Vagina (tissue), 2 donors: ENCODE measurements around the gene BCKDK. TPM values are rescaled to one million over a fixed set of nuclear protein-coding genes. Genes with fewer than 3 reads are reported as not detected.
"Not testable (repeated sequence)": the region's sequence is repeated elsewhere in the genome, so short reads cannot be mapped to it uniquely, and the experiment has no call there.

ENCODE experiments used
- DNase-seq, 2 donors: peaks; one replicate each; pipeline ENCODE4 v3.0.0-alpha.2; 2017; ENCODE audit errors: extremely low spot score in 2 of 2
- H3K27ac ChIP-seq: fragments of 200-600 bp; sonication (generic); one replicate; pipeline ENCODE4 v1.5.1; 2019
- H3K27me3 ChIP-seq: fragments of 200-600 bp; sonication (generic); one replicate; pipeline ENCODE4 v1.5.1; 2019
- H3K36me3 ChIP-seq, 2 donors: fragments of 200-600 bp; sonication (generic); one replicate each; pipeline ENCODE4 v1.5.1; 2017 to 2019
- H3K4me1 ChIP-seq: fragments of 200-600 bp; sonication (generic); one replicate; pipeline ENCODE4 v1.5.1; 2019
- H3K4me3 ChIP-seq, 2 donors: fragments of 200-600 bp; sonication (generic); 1 replicate in 1 of 2; 2 replicates in 1 of 2; pipeline ENCODE4 v1.5.1; 2016 to 2019
- H3K9me3 ChIP-seq: fragments of 200-600 bp; sonication (generic); one replicate; pipeline ENCODE4 v1.5.1; 2019
- POLR2A ChIP-seq, 2 donors: fragments of 450-650 bp; IDR thresholded peaks; one replicate each; pipeline ENCODE4 v1.6.1; 2017; ENCODE audit warnings: antibody characterized with exemption in 2 of 2, mild to moderate bottlenecking in 2 of 2, moderate library complexity in 2 of 2
- POLR2AphosphoS5 ChIP-seq, 2 donors: sonication (generic); formaldehyde crosslinking; IDR thresholded peaks; one replicate each; pipeline ENCODE4 v1.9.0; 2017; ENCODE audit warnings: antibody characterized with exemption in 2 of 2, mild to moderate bottlenecking in 2 of 2, low read depth in 1 of 2; ENCODE audit not compliant: insufficient read depth in 1 of 2
- intact Hi-C: fragments of 100-400 bp; cut with DNase I; formaldehyde crosslinking; loops from one replicate; pipeline ENCODE4 v1.15.1; 2023
- total RNA-seq: library from RNA; depleted of rRNA; stranded (reverse); fragments of >200 nt; gene quantifications from one replicate; pipeline ENCODE4 v1.2.3, GENCODE V29; 2016
- TF ChIP-seq, protein P1 (sequence below), 3 experiments: fragments of 450-650 bp in 2 of 3; fragments of 200-600 bp in 1 of 3; sonication (generic) in 1 of 3; IDR thresholded peaks; one replicate each; pipeline ENCODE4 v1.5.1; 2017 to 2019; ENCODE audit warnings: antibody characterized with exemption in 3 of 3, mild to moderate bottlenecking in 2 of 3, moderate library complexity in 2 of 3

Gene BCKDK
- total RNA-seq, 1 donor from 2014 or later = 48.9 TPM

DNA sequence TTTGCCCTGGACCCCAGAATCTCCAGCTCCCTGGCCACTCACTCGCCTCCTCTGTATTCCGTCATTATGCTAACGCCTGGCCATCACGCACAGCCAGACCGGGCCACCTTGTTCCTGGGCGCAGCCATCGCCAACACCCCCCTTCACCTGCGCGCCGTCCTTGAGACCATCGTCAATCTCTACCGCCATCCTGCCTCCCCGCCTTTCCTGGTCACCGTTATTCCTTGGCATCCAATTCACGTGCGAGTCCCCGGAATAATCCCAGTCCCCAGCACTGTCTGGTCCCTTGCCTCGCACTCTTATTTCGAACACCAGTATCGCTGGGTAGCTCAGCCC lies 14.1 kb upstream of the BCKDK start:
- TF ChIP-seq, protein P1, sequence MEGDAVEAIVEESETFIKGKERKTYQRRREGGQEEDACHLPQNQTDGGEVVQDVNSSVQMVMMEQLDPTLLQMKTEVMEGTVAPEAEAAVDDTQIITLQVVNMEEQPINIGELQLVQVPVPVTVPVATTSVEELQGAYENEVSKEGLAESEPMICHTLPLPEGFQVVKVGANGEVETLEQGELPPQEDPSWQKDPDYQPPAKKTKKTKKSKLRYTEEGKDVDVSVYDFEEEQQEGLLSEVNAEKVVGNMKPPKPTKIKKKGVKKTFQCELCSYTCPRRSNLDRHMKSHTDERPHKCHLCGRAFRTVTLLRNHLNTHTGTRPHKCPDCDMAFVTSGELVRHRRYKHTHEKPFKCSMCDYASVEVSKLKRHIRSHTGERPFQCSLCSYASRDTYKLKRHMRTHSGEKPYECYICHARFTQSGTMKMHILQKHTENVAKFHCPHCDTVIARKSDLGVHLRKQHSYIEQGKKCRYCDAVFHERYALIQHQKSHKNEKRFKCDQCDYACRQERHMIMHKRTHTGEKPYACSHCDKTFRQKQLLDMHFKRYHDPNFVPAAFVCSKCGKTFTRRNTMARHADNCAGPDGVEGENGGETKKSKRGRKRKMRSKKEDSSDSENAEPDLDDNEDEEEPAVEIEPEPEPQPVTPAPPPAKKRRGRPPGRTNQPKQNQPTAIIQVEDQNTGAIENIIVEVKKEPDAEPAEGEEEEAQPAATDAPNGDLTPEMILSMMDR (IDR thresholded peaks at IDR 0.05) = no peak
- Histone ChIP-seq H3K4me3 (peak overlapping the region; percentile 80 to 94), H3K9me3 (no peaks in the 10 kb centered on the region), H3K36me3 (peaks cover 0 to 7% of the 10 kb centered on the region in 2 donors), H3K27ac (peak overlapping the region; percentile 73), H3K27me3 (no peaks in the 10 kb centered on the region), H3K4me1 (peaks cover 17% of the 10 kb centered on the region)
- intact Hi-C loops = no loop called here
- DNase-seq = no peak

GRCh38 chr16:31094424-31095120 lies 13.6 kb upstream of the BCKDK start, which contains the start of gene VKORC1:
VKORC1 (minus strand) TSS chr16:31094797; CDS start chr16:31094729, 68 bp downstream.
- Histone ChIP-seq H3K4me3 (peak within 1 kb of the TSS; percentile 80 to 94), H3K27ac (peak within 1 kb of the TSS; percentile 73), H3K9me3 (no peaks in the 10 kb centered on the region), H3K36me3 (peaks cover 0 to 7% of the 10 kb centered on the region in 2 donors), H3K27me3 (no peaks in the 10 kb centered on the region), H3K4me1 (peaks cover 17% of the 10 kb centered on the region)
- intact Hi-C loops = no loop called here
- TF ChIP-seq, protein P1 (IDR thresholded peaks at IDR 0.05) = peak in 1 of 3 experiments; percentile 4
- peak; percentile 92 to 97 for TF ChIP-seq POLR2AphosphoS5 (IDR thresholded peaks at IDR 0.05; ENCODE audit: insufficient read depth in 1 of 2, low read depth in 1 of 2)
- TF ChIP-seq POLR2A (IDR thresholded peaks at IDR 0.05) = peak in 1 of 2 donors; percentile 47
- peak in 1 of 2 donors; percentile 96 for DNase-seq

GRCh38 chr16:31099860-31100638 lies 8.1 kb upstream of the BCKDK start:
- Histone ChIP-seq H3K4me1 (no peaks in the 10 kb centered on the region), H3K4me3 (no peak overlapping the region), H3K9me3 (no peaks in the 10 kb centered on the region), H3K36me3 (no peaks in the 10 kb centered on the region), H3K27me3 (no peaks in the 10 kb centered on the region), H3K27ac (no peak overlapping the region)
- intact Hi-C loops = no loop called here
- no peak for DNase-seq
- TF ChIP-seq POLR2AphosphoS5 (IDR thresholded peaks at IDR 0.05; ENCODE audit: insufficient read depth in 1 of 2, low read depth in 1 of 2) (no peak), POLR2A (IDR thresholded peaks at IDR 0.05) (no peak)
- TF ChIP-seq, protein P1 (IDR thresholded peaks at IDR 0.05) = no peak

- intact Hi-C loops, H3K4me1 ChIP-seq, H3K27ac ChIP-seq, H3K9me3 ChIP-seq, H3K4me3 ChIP-seq, H3K36me3 ChIP-seq, H3K27me3 ChIP-seq, DNase-seq: not testable (repeated sequence)
These were observed 7.1 kb upstream of the BCKDK start for GRCh38 chr16:31100876-31101641.

- no peak for DNase-seq
- intact Hi-C loops = no loop called here
- H3K4me1 ChIP-seq = peaks cover 25% of the 10 kb centered on the region
These were observed 2.4 kb upstream of the BCKDK start for GRCh38 chr16:31105677-31106213.

More at GRCh38 chr16:31105677-31106213, 2.4 kb upstream of the BCKDK start:
- TF ChIP-seq, protein P1 (IDR thresholded peaks at IDR 0.05) = peak; percentile 18 to 71 (median 67)
- TF ChIP-seq POLR2A (IDR thresholded peaks at IDR 0.05) (no peak), POLR2AphosphoS5 (IDR thresholded peaks at IDR 0.05; ENCODE audit: insufficient read depth in 1 of 2, low read depth in 1 of 2) (peak in 1 of 2 donors; percentile 55)
- peaks cover 0 to 14% of the 10 kb centered on the region in 2 donors for H3K36me3 ChIP-seq
- no peak overlapping the region for H3K4me3 ChIP-seq
- H3K27me3 ChIP-seq = no peaks in the 10 kb centered on the region
- peak overlapping the region; percentile 10 for H3K27ac ChIP-seq
- H3K9me3 ChIP-seq = no peaks in the 10 kb centered on the region
